Right renal pelvis (tissue), 4 donors: Measurements from ENCODE around the gene NFILZ. TPM values are rescaled to one million over a fixed set of nuclear protein-coding genes. Genes with fewer than 3 reads are reported as not detected.

ENCODE experiments used
- DNase-seq, 4 donors: peaks; one replicate each; pipeline ENCODE4 v3.0.0-alpha.2; 2013; ENCODE audit warnings: low read depth in 4 of 4, low spot score in 3 of 4, missing footprints in 1 of 4
- polyA plus RNA-seq, 4 donors: library from polyadenylated mRNA; unstranded; fragments of 120-200 nt; gene quantifications; one replicate each; pipeline ENCODE4 v1.2.1, GENCODE V29; 2013; ENCODE audit not compliant: insufficient read length in 4 of 4

Gene NFILZ
- polyA plus RNA-seq, 4 donors, result not detected

GRCh38 chr19:8641221-8641907, 10.9 kb downstream of the NFILZ start:
- no peak for DNase-seq

GRCh38 chr19:8641908-8642547, 11.6 kb downstream of the NFILZ start:
- DNase-seq, result peak in 3 of 4 donors; percentile 16 to 27 (median 22)

GRCh38 chr19:8642561-8642960, 12.1 kb downstream of the NFILZ start:
- no peak for DNase-seq

GRCh38 chr19:8643860-8644653, 13.6 kb downstream of the NFILZ start:
- no peak for DNase-seq

GRCh38 chr19:8648240-8648639, 17.8 kb downstream of the NFILZ start:
- DNase-seq, result no peak

GRCh38 chr19:8654591-8655339, 24.3 kb downstream of the NFILZ start:
- peak in 3 of 4 donors; percentile 12 to 43 (median 27) for DNase-seq

GRCh38 chr19:8655340-8655709, 24.9 kb downstream of the NFILZ start:
- DNase-seq, result no peak

- DNase-seq, result no peak
Observed at GRCh38 chr19:8657869-8658268, 27.4 kb downstream of the NFILZ start.

GRCh38 chr19:8659905-8660304, 29.5 kb downstream of the NFILZ start:
- DNase-seq, result no peak

- DNase-seq, result no peak
Observed at GRCh38 chr19:8662263-8662662, 31.8 kb downstream of the NFILZ start.

GRCh38 chr19:8663920-8664670, 33.7 kb downstream of the NFILZ start:
- DNase-seq, result no peak

- DNase-seq, result no peak
Observed at GRCh38 chr19:8664671-8665057, 34.2 kb downstream of the NFILZ start.

- no peak for DNase-seq
Observed at GRCh38 chr19:8665468-8666213, 35.2 kb downstream of the NFILZ start.

- no peak for DNase-seq
Observed at GRCh38 chr19:8666814-8667405, 36.5 kb downstream of the NFILZ start.

- no peak for DNase-seq
Observed at GRCh38 chr19:8673276-8673891, 43.0 kb downstream of the NFILZ start.

- DNase-seq, result no peak
Observed at GRCh38 chr19:8675066-8675465, 44.6 kb downstream of the NFILZ start.

GRCh38 chr19:8678244-8678807, 47.9 kb downstream of the NFILZ start:
- DNase-seq, result no peak
